ENCODE results near the gene MAP7.

MAP7 gene

GRCh38 chr6:136563386-136564152 is 13.3 kb upstream of the MAP7 start:
- no peak for DNase-seq

- DNase-seq: no peak
Measured at GRCh38 chr6:136562211-136562610, 12.0 kb upstream of the MAP7 start.

GRCh38 chr6:136553166-136553787 is 3.1 kb upstream of the MAP7 start:
- DNase-seq: no peak

- DNase-seq: no peak
Measured at GRCh38 chr6:136552054-136552453, 1.8 kb upstream of the MAP7 start.

GRCh38 chr6:136551103-136551502 is 881 bp upstream of the MAP7 start:
- DNase-seq: no peak

GRCh38 chr6:136550045-136550329 is 235 bp downstream of the MAP7 start:
- no peak for DNase-seq

GRCh38 chr6:136549300-136550044 is 750 bp downstream of the MAP7 start:
- peak; percentile 33 for DNase-seq

DNA sequence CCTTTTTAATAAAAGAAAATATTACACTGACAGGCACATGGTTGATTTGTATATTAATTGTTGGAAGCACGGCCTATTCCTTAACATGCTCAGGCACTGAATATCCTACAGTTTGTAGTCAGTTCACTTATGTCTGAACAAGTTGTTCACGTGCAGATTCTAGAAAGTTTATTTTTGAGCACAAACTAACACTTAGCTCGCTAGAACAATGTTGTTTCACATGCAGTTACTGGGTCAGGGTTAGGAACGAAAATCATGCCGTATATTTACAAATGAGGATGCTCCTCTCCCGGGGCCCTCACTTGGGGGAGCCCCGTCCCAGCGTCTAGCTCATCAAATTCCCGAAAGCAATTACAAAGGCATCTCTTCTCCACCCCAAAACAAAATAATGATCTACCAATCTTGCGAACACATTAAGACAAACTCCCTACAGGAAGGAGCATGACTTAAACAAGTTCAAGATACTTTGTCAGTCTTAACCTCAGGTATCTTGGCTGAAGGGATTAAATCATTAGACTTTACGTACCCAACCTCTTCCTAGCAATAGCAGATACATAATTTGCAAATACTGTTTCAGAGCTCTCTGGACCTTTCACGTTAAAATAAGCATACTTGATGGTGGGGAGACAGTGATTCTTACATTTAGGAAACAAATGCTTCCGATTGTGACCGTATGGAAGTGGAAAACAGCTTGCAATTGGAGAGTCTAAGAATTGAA is 1.5 kb downstream of the MAP7 start:
- no peak for DNase-seq

DNA sequence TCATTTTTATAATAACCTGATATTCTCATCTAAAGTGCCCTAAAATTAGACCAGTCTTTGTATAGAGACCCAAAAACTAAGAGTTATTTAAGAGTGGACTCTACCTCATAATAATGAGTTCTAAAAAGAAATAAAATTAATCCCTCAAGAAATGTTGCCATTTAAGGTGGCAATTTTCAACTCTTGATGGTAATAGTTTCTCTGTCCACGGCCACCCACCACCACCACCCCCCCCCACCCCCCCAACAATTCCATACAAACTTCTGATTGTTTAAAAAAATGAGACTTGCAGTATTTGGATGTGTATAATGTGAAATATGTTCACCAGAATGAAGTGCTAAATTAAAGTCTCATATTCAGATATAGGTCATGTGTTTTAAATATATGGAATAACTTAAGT is 2.4 kb downstream of the MAP7 start:
- DNase-seq: no peak

- DNase-seq: no peak
Measured at GRCh38 chr6:136547336-136547735, 2.9 kb downstream of the MAP7 start.

- DNase-seq: no peak
Measured at GRCh38 chr6:136546331-136546730, 3.9 kb downstream of the MAP7 start.

DNA sequence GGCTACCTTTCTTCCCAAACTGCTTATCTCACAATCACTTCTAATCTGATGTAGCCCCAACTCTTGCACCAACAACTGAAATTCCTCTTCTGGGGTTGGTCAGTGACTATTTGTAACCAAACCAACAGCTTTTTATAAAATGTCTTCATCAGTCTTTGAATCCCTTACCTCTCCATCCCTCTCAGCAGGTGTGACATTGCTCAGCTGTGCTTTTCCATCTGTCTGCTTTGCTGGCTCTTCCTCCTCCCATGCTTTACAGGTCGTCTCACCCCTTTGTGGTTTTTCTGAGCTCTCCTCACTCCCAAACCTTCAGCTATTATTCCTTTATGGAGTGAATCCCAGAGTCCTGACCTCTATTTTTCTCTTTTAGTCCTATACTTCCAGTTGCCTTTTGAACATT is 5.9 kb downstream of the MAP7 start:
- no peak for DNase-seq

DNA sequence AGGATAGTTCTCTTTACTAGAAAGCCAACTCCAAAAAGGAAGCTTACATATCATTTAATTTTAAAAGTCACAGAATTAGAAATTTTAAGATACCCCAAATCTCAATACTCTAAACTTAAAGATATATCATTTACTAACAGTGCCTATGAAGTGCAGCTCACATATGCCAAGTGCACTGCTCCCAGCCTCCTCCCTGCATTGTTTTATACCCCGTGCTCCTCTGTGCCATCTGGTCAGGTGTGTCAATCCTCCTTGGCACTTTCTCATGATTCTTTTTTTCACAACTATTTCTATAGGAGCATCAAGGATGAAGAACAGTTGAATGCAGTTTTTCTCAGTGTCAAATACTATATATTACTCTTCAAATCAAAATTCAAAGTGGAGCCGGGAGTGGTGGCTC is 8.8 kb downstream of the MAP7 start:
- DNase-seq: no peak

DNA sequence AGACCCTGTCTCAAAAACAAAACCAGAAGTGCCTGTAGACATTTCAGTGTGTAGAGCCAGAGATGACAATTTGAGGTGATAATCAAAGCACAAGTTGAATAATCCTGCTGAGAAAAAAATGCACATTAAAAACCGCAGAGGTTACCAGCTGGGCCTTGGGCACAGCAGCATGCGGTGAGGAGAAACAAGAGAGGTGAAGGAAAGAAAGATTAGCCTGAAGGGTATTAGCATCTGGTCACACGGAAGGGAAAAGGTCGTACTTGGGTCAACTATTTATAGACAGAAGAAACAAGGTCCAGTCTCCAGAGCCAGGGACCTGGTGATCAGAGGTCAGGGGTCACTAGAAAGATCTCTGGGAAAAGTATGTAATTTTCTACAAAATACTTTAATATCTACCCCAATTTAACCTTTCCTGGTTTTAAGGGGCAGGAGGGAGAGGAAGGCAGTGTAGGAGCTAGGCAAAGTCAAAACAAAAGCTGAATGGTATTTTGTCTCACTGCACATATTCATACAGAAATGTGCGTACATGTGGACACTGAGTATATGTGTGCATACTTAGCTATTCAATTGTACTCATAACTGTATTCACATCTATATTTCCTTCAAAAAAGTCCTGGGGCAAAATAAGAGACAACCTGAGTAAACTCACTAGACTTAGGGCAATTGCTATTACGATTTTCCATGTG is 10.1 kb downstream of the MAP7 start:
- DNase-seq: no peak

DNA sequence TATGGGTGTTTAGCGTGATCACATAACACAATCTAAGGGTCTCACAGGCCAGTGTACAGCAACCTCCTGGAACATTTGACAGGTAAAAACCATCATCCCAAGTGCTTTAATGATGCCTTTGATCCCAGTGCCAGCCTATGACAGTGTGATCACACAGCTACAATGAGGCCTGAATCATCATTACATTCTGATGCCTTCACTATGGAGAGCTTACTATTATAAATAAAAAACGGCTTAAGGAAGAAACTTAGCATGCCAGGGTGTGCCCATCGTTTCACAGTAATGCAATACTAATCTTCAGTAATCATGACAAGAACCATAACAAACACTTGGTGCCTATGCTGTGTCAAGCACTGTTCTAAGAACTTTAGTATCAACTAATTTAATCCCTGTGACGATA is 11.4 kb downstream of the MAP7 start:
- no peak for DNase-seq

DNA sequence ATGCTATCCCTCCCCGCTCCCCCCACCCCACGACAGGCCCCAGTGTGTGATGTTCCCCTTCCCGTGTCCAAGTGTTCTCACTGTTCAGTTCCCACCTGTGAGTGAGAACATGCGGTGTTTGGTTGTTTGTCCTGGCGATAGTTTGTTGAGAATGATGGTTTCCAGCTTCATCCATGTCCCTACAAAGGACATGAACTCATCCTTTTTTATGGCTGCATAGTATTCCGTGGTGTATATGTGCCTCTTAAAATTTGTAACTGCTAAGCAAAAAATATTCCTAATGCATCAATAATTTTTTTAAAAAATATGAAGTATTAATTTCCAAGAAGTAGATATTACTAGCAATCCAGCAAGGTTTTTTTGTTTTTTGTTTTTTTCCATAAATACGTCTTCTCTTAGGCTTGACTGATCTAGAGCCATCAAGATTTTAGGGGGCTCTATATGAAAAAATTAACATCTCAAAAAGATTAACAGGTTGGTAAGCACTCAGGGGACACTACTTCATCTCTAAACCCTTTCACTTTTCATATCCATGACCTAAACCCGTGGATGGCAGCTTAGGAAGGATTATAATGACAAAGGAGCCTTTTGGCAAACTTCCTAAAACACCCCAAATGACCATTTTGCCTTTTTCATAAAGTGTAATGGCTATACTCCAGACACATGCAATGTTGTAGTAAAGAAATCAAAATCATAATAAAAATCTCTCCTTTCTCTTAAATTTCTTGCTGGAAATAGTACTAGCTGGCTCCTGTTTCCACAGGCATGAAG is 14.2 kb downstream of the MAP7 start:
- DNase-seq: no peak

GRCh38 chr6:136535017-136535765 is 15.0 kb downstream of the MAP7 start:
- no peak for DNase-seq

DNA sequence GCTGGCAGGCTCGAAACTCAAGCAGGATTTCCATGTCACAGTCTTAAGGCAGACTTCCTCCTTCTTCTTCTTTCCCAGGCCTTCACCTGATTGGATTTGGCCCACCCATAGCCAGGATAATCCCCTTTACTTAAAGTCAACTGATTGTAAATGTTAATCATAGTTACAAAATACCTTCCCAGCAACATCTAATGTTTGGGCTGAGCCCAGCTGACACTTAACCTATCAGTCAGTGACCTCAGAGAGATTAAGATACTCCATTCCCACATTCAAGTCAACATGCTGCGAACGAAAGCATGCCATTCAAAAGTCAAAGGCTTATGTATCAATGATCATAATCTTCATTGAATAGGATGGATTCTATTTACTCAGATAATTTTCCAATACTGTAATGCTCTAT is 16.0 kb downstream of the MAP7 start:
- no peak for DNase-seq

DNA sequence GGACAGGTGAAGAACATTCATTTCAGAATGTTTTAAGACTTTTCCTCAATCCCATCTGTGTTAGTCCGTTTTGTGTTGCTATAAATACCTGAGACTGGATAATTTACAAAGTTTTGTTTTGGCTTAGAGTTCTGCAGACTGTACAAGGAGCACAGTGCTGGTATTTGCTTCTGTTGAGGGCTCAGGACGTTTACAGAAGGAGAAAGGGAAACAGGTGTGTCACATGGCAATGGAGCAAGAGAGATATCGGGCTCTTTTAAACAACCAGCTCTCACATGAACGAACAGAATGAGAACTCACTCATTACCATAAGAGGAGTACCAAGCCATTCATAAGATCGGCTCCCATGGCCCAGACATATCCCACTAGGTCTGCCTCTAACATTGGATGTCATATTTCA is 16.7 kb downstream of the MAP7 start:
- no peak for DNase-seq

DNA sequence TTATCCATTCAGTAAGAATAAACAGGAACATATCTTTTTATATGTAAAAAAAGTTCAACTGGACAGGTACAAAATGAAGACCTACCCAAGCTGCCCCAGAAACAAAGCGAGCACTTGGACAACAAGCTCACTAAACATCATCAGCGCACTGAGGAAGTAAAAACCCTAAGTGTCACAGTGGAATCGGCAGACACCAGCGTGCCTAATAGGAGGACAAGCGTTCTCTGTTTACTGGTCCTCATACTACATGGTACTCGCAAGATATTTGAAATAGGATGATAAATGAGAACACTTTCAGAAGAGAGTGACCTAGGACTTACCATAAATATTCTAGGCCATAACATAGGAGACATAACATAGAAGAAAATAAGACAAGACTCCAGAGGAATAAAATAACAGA is 18.2 kb downstream of the MAP7 start:
- DNase-seq: no peak

- DNase-seq: no peak
Measured at GRCh38 chr6:136529710-136530109, 20.5 kb downstream of the MAP7 start.

DNA sequence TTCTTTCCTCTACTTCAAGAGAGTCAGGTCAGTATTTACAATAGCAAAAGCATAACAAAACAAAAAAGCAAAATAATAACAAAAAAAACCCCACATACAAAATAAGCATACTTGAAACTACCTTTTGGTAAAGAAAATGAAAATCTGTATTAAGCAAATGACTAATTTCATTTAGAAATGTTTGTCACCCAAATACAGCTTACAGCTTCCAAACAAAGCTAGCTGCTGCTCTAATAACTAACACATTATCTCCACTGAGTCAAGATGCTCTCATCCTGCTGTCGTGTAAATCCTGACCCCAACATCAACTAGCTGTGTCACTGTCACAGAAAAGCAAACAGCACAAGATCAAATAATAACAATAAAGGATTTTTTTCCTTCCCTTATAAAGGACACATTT is 21.7 kb downstream of the MAP7 start:
- DNase-seq: no peak
